ENCODE results near the gene FEN1. TPM values are rescaled to one million over a fixed set of nuclear protein-coding genes. Genes with fewer than 3 reads are reported as not detected.

FEN1 gene
- total and polyA plus RNA-seq, 2 of the 8 experiments (the other 6 are each of a cell fraction or from before 2014, with no cell fraction given), result 52.6 to 86.1 TPM

DNA sequence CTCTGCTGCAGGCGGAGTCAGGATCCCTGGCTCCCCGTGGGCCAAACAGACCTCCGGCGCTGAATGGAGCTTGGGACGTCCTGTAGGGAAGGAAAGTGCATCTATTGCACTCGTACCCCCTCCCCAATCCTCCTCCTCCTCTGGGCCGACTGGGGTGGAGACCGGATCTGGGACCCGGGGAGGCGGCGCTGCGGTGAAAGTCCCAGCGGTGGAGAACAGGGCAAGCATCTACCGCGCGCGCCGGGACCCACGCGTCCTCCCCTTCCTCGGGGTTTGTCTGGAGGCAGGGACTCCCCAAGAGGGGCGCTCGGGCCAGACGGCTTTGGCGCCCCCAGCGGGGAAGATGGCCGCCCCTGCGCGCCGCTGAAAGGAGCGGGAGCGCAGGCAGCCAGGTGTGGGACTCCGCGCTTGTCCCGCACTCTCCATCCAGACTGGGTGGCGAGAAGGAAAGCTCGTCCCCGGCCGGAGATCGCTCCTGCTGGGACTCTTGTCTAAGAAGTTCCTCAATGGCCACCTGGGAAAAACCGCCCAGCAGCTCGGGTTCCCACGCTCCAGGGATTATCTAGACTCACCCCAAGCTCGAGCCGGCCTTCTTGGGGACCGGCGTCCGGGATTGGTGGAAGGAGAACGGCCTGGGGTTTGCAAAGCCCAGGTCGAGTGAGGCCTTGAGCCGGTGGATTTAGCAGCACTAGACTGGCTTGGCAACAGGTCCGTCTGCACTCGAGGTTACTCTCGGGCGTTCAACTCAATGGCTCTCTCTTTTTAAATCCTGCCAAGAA lies 36.1 kb downstream of the FEN1 start (continued):
- TF ChIP-seq, protein P1, sequence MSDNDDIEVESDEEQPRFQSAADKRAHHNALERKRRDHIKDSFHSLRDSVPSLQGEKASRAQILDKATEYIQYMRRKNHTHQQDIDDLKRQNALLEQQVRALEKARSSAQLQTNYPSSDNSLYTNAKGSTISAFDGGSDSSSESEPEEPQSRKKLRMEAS (IDR thresholded peaks at IDR 0.05), result 0 out of 2 replicates have a peak, but pooled peaks have one; percentile 6
- TF ChIP-seq TEAD4 (IDR thresholded peaks at IDR 0.05; ENCODE audit: low read depth, low read length) (no peak), SIRT6 (IDR thresholded peaks at IDR 0.05; ENCODE audit: low read length) (no peak), YY1 (IDR thresholded peaks at IDR 0.05; ENCODE audit: low read depth, low read length) (peak; percentile 88), TAF1 (IDR thresholded peaks at IDR 0.05; ENCODE audit: low read depth, low read length) (peak; percentile 45), KDM1A (IDR thresholded peaks at IDR 0.05; ENCODE audit: borderline replicate concordance, low read length) (no peak), GABPA (IDR thresholded peaks at IDR 0.05; ENCODE audit: borderline replicate concordance, insufficient read depth, low read length) (peak; percentile 33; the same call in 1 of the 2 replicates), RBBP5 (IDR thresholded peaks at IDR 0.05; ENCODE audit: borderline replicate concordance, low read depth, low read length) (peak; percentile 59; the same call in 1 of the 2 replicates), NRF1 (IDR thresholded peaks at IDR 0.05; ENCODE audit: low read depth, low read length) (no peak), SIN3A (conservative IDR thresholded peaks at IDR 0.05 in 1 of 2, IDR thresholded peaks at IDR 0.05 in 1 of 2; ENCODE audit: low read depth in 1 of 2, low read length in 2 of 2) (peak in 1 of 2 experiments; percentile 67; a peak in 1 of 4 replicates), TAF7 (optimal IDR thresholded peaks at IDR 0.05; ENCODE audit: borderline replicate concordance, low read depth, low read length) (peak; percentile 63), KDM4A (IDR thresholded peaks at IDR 0.05; ENCODE audit: low read depth, low read length, severe bottlenecking) (peak; percentile 39)
